HG03060 (cell line): Measurements from ENCODE around the gene PNKD.
"Not testable (repeated sequence)": the region's sequence is repeated elsewhere in the genome, so short reads cannot be mapped to it uniquely, and the experiment has no call there.

ENCODE experiments used
- ATAC-seq: cut with Tn5 transposase; IDR thresholded peaks from one replicate; pipeline ENCODE4 v1.9.1; 2021; ENCODE audit warnings: low read depth, moderate number of reproducible peaks; ENCODE audit not compliant: unreplicated experiment

PNKD gene

GRCh38 chr2:218272531-218273212 lies 2.4 kb downstream of the PNKD start:
- peak; percentile 29 for ATAC-seq

GRCh38 chr2:218273214-218273907 lies 3.0 kb downstream of the PNKD start:
- not testable (repeated sequence) for ATAC-seq

- no peak for ATAC-seq
These were observed 3.6 kb downstream of the PNKD start for GRCh38 chr2:218273908-218274249.

- no peak for ATAC-seq
These were observed 4.3 kb downstream of the PNKD start for GRCh38 chr2:218274586-218274985.

- ATAC-seq: no peak
These were observed 5.2 kb downstream of the PNKD start for GRCh38 chr2:218275371-218276072.

GRCh38 chr2:218276986-218277755 lies 6.9 kb downstream of the PNKD start:
- no peak for ATAC-seq

GRCh38 chr2:218277921-218278320 lies 7.6 kb downstream of the PNKD start:
- no peak for ATAC-seq

- no peak for ATAC-seq
These were observed 8.4 kb downstream of the PNKD start for GRCh38 chr2:218278531-218279360.

GRCh38 chr2:218280260-218280870 lies 10.0 kb downstream of the PNKD start:
- ATAC-seq: no peak

GRCh38 chr2:218281449-218281848 lies 11.1 kb downstream of the PNKD start:
- no peak for ATAC-seq

- ATAC-seq: no peak
These were observed 12.1 kb downstream of the PNKD start for GRCh38 chr2:218282173-218282991.

- ATAC-seq: no peak
These were observed 13.9 kb downstream of the PNKD start for GRCh38 chr2:218284106-218284811.

- ATAC-seq: no peak
These were observed 15.3 kb downstream of the PNKD start for GRCh38 chr2:218285604-218286003.

GRCh38 chr2:218286570-218287459 lies 16.5 kb downstream of the PNKD start:
- ATAC-seq: no peak

- ATAC-seq: no peak
These were observed 19.5 kb downstream of the PNKD start for GRCh38 chr2:218289639-218290315.

GRCh38 chr2:218290316-218291261 lies 20.3 kb downstream of the PNKD start:
- peak; percentile 37 for ATAC-seq
